Measurements from ENCODE around the gene UBE2E2.

Gene UBE2E2

DNA sequence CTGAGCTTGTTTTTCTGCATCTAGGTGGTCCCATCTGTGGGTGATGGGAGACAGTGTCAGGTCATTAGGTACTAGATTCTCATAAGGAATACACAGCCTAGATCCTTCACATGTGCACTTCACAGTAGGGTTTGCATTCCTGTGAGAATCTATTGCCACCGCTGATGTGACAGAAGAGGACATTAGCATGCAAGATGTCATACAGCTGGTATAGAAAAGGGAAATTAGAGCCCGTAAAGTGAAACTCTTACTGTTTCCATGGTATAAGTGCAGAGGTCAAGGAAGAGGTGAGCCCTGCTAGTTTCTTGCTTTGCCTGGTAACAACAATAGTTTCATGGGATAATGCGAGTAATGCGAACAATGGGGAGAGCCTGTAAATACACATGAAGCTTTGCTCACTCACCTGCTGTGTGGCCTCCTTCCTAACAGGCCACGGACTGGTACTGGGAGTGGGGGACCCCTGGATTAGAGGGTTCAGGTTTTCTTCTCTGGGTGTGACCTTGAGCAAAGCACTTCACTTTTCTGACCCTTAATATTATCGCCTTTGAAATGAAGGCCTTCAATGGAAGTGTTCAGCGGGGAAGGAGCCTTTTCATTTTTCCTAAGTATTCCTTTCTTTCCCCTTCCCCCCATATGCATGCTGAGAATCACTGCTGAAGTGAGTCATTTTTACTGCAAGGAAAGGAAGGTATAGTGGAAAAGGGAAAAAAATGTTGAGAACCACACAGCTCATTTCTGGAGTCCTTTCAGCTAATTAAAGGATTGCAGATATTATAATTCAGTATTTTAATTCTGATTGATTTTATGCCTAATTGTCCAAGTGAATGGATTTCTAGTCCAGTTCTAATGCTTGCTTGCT lies 286.4 kb downstream of the UBE2E2 start:
- H3K4me3 ChIP-seq (ENCODE audit: low read length), result no peak overlapping the region

DNA sequence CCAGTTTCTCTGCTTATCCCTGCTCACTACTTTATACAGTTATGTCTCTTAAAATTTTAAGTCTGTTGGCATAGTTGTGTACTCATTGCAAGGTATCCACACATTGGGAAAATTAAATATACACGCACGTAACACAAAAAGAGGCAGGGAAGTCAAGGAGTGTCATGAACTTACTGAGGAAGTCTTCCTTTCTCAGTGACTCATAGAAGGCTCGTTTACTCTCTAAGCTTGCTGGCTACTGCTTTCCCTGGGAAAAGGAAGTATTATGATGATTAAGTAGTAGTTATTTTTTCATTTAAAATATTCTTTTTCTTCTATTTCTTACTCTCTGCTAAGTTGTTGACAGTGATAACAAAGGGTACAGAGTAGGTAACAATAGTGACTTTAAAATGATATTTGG lies 287.3 kb downstream of the UBE2E2 start:
- Histone ChIP-seq H3K79me2 (ENCODE audit: control insufficient read depth, low read length) (no peaks in the 10 kb centered on the region), H3K4me1 (ENCODE audit: control insufficient read depth, low read length) (no peaks in the 10 kb centered on the region), H3K36me3 (ENCODE audit: control insufficient read depth, low read length) (no peaks in the 10 kb centered on the region), H3K9me3 (ENCODE audit: control insufficient read depth, insufficient read depth, low read length) (peaks cover 14% of the 10 kb centered on the region), H3K9me2 (replicated peaks; ENCODE audit: control insufficient read depth, low read length) (no peaks in the 10 kb centered on the region), H3K27me3 (ENCODE audit: control insufficient read depth, low read length) (no peaks in the 10 kb centered on the region), H4K20me1 (ENCODE audit: control insufficient read depth, insufficient read depth, low read depth, low read length) (no peaks in the 10 kb centered on the region), H3F3A (ENCODE audit: control insufficient read depth, insufficient read depth) (no peaks in the 10 kb centered on the region), H3K4me3 (ENCODE audit: low read length) (no peak overlapping the region), H3K27ac (ENCODE audit: low read depth, low read length) (no peak overlapping the region), H3K4me2 (ENCODE audit: low read length) (no peak overlapping the region)
- TF ChIP-seq EZH2phosphoT487 (IDR thresholded peaks at IDR 0.05; ENCODE audit: borderline replicate concordance, low read length), result no peak
- TF ChIP-seq, protein P1, sequence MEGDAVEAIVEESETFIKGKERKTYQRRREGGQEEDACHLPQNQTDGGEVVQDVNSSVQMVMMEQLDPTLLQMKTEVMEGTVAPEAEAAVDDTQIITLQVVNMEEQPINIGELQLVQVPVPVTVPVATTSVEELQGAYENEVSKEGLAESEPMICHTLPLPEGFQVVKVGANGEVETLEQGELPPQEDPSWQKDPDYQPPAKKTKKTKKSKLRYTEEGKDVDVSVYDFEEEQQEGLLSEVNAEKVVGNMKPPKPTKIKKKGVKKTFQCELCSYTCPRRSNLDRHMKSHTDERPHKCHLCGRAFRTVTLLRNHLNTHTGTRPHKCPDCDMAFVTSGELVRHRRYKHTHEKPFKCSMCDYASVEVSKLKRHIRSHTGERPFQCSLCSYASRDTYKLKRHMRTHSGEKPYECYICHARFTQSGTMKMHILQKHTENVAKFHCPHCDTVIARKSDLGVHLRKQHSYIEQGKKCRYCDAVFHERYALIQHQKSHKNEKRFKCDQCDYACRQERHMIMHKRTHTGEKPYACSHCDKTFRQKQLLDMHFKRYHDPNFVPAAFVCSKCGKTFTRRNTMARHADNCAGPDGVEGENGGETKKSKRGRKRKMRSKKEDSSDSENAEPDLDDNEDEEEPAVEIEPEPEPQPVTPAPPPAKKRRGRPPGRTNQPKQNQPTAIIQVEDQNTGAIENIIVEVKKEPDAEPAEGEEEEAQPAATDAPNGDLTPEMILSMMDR (IDR thresholded peaks at IDR 0.05; ENCODE audit: low read depth, low read length, poor library complexity, severe bottlenecking), result no peak

More for the DNA sequence above, 286.4 kb downstream of the UBE2E2 start:
- no peaks in the 10 kb centered on the region for H4K20me1 ChIP-seq (ENCODE audit: control insufficient read depth, insufficient read depth, low read depth, low read length)
- H3F3A ChIP-seq (ENCODE audit: control insufficient read depth, insufficient read depth), result no peaks in the 10 kb centered on the region
- no peaks in the 10 kb centered on the region for H3K79me2 ChIP-seq (ENCODE audit: control insufficient read depth, low read length)
- H3K9me3 ChIP-seq (ENCODE audit: control insufficient read depth, insufficient read depth, low read length), result peaks cover 17% of the 10 kb centered on the region
- no peaks in the 10 kb centered on the region for H3K36me3 ChIP-seq (ENCODE audit: control insufficient read depth, low read length)
- no peaks in the 10 kb centered on the region for H3K9me2 ChIP-seq (replicated peaks; ENCODE audit: control insufficient read depth, low read length)
- no peaks in the 10 kb centered on the region for H3K4me1 ChIP-seq (ENCODE audit: control insufficient read depth, low read length)
- no peak overlapping the region for H3K4me2 ChIP-seq (ENCODE audit: low read length)
- no peaks in the 10 kb centered on the region for H3K27me3 ChIP-seq (ENCODE audit: control insufficient read depth, low read length)
- no peak for TF ChIP-seq EZH2phosphoT487 (IDR thresholded peaks at IDR 0.05; ENCODE audit: borderline replicate concordance, low read length)
- TF ChIP-seq, protein P1 (IDR thresholded peaks at IDR 0.05; ENCODE audit: low read depth, low read length, poor library complexity, severe bottlenecking), result no peak
- H3K27ac ChIP-seq (ENCODE audit: low read depth, low read length), result no peak overlapping the region

DNA sequence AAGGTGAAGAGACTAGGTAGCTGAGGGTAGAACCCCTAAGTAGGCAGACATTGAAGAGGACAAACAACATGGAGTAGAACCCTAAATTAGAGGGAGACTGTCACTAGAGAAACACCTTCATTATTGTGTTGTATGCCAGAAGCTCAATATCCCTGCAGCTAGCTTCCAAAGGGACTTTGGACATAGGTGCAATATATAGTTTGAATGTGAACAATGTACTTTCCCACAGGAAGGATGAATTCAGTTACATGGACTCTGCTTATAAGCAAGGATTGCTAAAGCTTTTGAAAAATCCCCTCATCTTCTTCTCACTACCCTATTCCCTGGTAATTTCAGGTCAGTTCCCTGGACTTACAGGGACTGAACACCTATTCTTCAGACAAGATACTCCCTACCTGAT lies 288.9 kb downstream of the UBE2E2 start:
- Histone ChIP-seq H3F3A (ENCODE audit: control insufficient read depth, insufficient read depth) (no peaks in the 10 kb centered on the region), H3K4me3 (ENCODE audit: low read length) (no peak overlapping the region), H3K79me2 (ENCODE audit: control insufficient read depth, low read length) (no peaks in the 10 kb centered on the region), H4K20me1 (ENCODE audit: control insufficient read depth, insufficient read depth, low read depth, low read length) (no peaks in the 10 kb centered on the region), H3K4me1 (ENCODE audit: control insufficient read depth, low read length) (no peaks in the 10 kb centered on the region), H3K27me3 (ENCODE audit: control insufficient read depth, low read length) (no peaks in the 10 kb centered on the region), H3K4me2 (ENCODE audit: low read length) (no peak overlapping the region), H3K9me2 (replicated peaks; ENCODE audit: control insufficient read depth, low read length) (no peaks in the 10 kb centered on the region), H3K9me3 (ENCODE audit: control insufficient read depth, insufficient read depth, low read length) (peaks cover under 1% of the 10 kb centered on the region; the same call in 1 of the 2 replicates), H3K27ac (ENCODE audit: low read depth, low read length) (no peak overlapping the region), H3K36me3 (ENCODE audit: control insufficient read depth, low read length) (no peaks in the 10 kb centered on the region)
- TF ChIP-seq, protein P1 (IDR thresholded peaks at IDR 0.05; ENCODE audit: low read depth, low read length, poor library complexity, severe bottlenecking), result no peak
- no peak for TF ChIP-seq EZH2phosphoT487 (IDR thresholded peaks at IDR 0.05; ENCODE audit: borderline replicate concordance, low read length)
